Hepatocyte (in vitro differentiated cells): Measurements from ENCODE around the gene ANKRD11.

Experiments used
- EZH2 ChIP-seq: fragments of 200-600 bp; sonication (generic); IDR thresholded peaks from 2 replicates; pipeline ENCODE4 v1.6.1; 2016; ENCODE audit warnings: antibody characterized with exemption, mild to moderate bottlenecking, borderline replicate concordance
- EZH2phosphoT487 ChIP-seq: fragments of 200-600 bp; sonication (generic); IDR thresholded peaks from one replicate; pipeline ENCODE4 v1.6.1; 2018; ENCODE audit warnings: antibody characterized with exemption, mild to moderate bottlenecking, low read depth, moderate library complexity; ENCODE audit not compliant: unreplicated experiment, severe bottlenecking
- TF ChIP-seq, protein P1 (sequence below): fragments of 200-600 bp; sonication (generic); IDR thresholded peaks from 2 replicates; pipeline ENCODE4 v1.5.1; 2016; ENCODE audit warnings: antibody characterized with exemption, mild to moderate bottlenecking; ENCODE audit not compliant: poor library complexity

DNA sequence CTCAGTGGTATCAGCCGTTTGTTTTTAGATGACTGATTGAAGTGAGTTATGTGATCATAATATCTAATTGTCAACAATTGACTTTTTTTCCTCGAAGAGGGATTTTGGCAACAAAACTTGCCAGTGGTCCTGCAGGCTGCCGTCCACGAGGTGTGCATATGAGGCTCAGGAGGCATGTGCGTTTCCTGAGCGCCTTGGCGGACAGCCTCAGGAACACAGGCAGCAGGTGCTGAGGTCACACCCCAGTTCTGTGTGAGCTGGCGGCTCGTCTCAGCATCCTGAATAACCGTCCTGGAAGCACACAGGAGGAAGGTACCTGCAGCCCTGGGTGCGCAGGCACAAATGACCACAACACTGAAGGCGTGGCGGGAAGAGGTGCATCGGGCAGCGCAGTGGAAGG, 29.5 kb upstream of the ANKRD11 start:
- TF ChIP-seq, protein P1, sequence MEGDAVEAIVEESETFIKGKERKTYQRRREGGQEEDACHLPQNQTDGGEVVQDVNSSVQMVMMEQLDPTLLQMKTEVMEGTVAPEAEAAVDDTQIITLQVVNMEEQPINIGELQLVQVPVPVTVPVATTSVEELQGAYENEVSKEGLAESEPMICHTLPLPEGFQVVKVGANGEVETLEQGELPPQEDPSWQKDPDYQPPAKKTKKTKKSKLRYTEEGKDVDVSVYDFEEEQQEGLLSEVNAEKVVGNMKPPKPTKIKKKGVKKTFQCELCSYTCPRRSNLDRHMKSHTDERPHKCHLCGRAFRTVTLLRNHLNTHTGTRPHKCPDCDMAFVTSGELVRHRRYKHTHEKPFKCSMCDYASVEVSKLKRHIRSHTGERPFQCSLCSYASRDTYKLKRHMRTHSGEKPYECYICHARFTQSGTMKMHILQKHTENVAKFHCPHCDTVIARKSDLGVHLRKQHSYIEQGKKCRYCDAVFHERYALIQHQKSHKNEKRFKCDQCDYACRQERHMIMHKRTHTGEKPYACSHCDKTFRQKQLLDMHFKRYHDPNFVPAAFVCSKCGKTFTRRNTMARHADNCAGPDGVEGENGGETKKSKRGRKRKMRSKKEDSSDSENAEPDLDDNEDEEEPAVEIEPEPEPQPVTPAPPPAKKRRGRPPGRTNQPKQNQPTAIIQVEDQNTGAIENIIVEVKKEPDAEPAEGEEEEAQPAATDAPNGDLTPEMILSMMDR: no peak
- TF ChIP-seq EZH2 (no peak), EZH2phosphoT487 (no peak)
